Measurements from ENCODE around the gene CNTN4.

The CNTN4 gene

DNA sequence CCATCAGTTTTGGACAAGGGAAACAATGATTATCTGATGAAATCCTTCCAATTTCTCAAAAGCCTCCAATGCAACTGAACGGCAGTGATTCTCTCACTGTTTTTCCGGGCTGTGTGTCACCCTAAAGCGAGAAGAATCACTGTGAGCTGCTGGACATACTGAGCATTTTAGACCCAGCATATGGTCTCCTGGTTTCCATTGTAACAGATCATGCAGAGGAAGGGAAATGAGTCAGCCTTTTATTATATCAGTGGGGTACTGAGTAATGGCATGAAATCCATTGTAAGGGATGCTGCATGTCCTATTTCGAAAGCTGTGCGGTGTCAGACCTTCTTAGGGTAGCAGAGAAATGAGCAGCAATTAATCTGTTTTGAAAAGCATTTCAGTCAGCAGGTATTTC, 724.4 kb downstream of the CNTN4 start:
- Histone ChIP-seq H4K20me1 (ENCODE audit: insufficient read depth, low read length) (no peaks in the 10 kb centered on the region), H3K36me3 (replicated peaks; ENCODE audit: low read depth, low read length) (no peaks in the 10 kb centered on the region), H3K4me1 (ENCODE audit: low read length) (no peaks in the 10 kb centered on the region), H3K27ac (ENCODE audit: low read length) (no peak overlapping the region), H3K79me2 (ENCODE audit: low read length) (no peaks in the 10 kb centered on the region), H3K9me3 (ENCODE audit: insufficient read depth, low read length) (no peaks in the 10 kb centered on the region), H3K27me3 (ENCODE audit: low read depth, low read length) (0 out of 2 replicates have a peak, but pooled peaks cover 3% of the 10 kb centered on the region), H3K4me2 (ENCODE audit: low read length) (no peak overlapping the region), H3K9ac (ENCODE audit: low read length) (no peak overlapping the region), H3K4me3 (ENCODE audit: low read length) (no peak overlapping the region), H2AFZ (ENCODE audit: low read depth, low read length) (no peak overlapping the region)
- TF ChIP-seq, protein P1, sequence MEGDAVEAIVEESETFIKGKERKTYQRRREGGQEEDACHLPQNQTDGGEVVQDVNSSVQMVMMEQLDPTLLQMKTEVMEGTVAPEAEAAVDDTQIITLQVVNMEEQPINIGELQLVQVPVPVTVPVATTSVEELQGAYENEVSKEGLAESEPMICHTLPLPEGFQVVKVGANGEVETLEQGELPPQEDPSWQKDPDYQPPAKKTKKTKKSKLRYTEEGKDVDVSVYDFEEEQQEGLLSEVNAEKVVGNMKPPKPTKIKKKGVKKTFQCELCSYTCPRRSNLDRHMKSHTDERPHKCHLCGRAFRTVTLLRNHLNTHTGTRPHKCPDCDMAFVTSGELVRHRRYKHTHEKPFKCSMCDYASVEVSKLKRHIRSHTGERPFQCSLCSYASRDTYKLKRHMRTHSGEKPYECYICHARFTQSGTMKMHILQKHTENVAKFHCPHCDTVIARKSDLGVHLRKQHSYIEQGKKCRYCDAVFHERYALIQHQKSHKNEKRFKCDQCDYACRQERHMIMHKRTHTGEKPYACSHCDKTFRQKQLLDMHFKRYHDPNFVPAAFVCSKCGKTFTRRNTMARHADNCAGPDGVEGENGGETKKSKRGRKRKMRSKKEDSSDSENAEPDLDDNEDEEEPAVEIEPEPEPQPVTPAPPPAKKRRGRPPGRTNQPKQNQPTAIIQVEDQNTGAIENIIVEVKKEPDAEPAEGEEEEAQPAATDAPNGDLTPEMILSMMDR (IDR thresholded peaks at IDR 0.05; ENCODE audit: low read depth, low read length), result no peak
- TF ChIP-seq EZH2phosphoT487 (IDR thresholded peaks at IDR 0.05; ENCODE audit: low read depth), result no peak

DNA sequence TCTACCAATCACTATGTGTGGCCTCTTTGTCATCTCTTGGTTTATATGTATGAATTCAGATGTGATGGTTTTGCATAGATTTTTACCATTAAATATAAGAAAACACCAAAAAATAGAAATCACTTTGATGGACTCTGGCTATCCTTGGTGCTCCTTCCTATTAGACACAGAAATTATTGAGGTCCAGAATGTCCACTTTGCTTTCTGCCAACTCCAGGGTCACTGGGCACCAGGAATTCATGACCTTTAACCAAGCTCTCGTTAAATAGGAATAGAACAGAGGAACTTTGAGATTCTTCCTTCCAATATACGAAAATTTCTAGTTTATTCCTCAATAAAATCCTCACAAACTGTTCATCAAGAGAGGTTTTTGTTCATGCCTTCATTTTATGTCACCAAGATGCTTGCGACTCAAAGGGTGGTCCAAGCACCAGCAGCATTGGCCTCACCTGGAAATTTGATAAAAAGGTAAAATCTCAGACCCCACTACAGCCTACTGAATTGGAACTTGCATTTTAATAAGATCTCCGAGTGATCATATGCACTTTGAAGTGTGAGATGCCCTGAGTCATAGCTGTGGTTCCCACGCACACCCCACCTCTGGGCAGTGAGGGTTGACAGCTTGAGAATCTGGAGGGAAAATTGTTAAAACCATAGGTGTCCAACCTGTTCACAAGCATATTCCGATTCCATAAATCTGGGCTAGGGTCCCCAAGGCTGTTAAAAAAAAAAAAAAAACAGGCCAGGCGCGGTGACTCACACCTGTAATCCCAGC, 725.0 kb downstream of the CNTN4 start:
- no peaks in the 10 kb centered on the region for H4K20me1 ChIP-seq (ENCODE audit: insufficient read depth, low read length)
- no peak overlapping the region for H3K4me2 ChIP-seq (ENCODE audit: low read length)
- H3K27me3 ChIP-seq (ENCODE audit: low read depth, low read length), result no peaks in the 10 kb centered on the region
- H3K4me3 ChIP-seq (ENCODE audit: low read length), result no peak overlapping the region
- no peaks in the 10 kb centered on the region for H3K36me3 ChIP-seq (replicated peaks; ENCODE audit: low read depth, low read length)
- H3K9ac ChIP-seq (ENCODE audit: low read length), result no peak overlapping the region
- no peak overlapping the region for H2AFZ ChIP-seq (ENCODE audit: low read depth, low read length)
- no peak overlapping the region for H3K27ac ChIP-seq (ENCODE audit: low read length)
- no peaks in the 10 kb centered on the region for H3K4me1 ChIP-seq (ENCODE audit: low read length)
- TF ChIP-seq, protein P1 (IDR thresholded peaks at IDR 0.05; ENCODE audit: low read depth, low read length), result no peak
- no peak for TF ChIP-seq EZH2phosphoT487 (IDR thresholded peaks at IDR 0.05; ENCODE audit: low read depth)
- H3K9me3 ChIP-seq (ENCODE audit: insufficient read depth, low read length), result no peaks in the 10 kb centered on the region
- no peaks in the 10 kb centered on the region for H3K79me2 ChIP-seq (ENCODE audit: low read length)

DNA sequence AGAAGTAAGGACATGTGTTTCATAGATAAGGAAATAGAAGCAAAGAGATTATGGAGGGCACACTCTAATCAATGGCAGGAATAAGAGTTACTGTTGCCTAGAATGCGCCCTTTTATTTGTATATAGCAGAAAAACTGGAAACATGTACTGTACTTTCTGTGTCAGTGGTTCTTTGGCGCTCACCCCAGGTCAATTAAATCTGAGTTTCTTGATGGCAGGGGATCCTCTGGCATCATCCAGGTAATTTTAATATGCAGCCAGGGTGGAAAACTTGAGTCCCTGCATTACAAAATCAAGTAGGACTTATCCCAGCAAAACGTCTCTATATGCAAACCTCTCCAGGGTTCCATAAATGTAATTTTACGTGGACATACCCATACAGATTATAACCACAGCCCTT, 727.4 kb downstream of the CNTN4 start:
- Histone ChIP-seq H3K36me3 (replicated peaks; ENCODE audit: low read depth, low read length) (no peaks in the 10 kb centered on the region), H3K9me3 (ENCODE audit: insufficient read depth, low read length) (no peaks in the 10 kb centered on the region), H3K27ac (ENCODE audit: low read length) (no peak overlapping the region), H3K9ac (ENCODE audit: low read length) (no peak overlapping the region), H4K20me1 (ENCODE audit: insufficient read depth, low read length) (no peaks in the 10 kb centered on the region), H3K4me3 (ENCODE audit: low read length) (no peak overlapping the region), H3K4me1 (ENCODE audit: low read length) (no peaks in the 10 kb centered on the region), H3K4me2 (ENCODE audit: low read length) (no peak overlapping the region), H2AFZ (ENCODE audit: low read depth, low read length) (no peak overlapping the region), H3K27me3 (ENCODE audit: low read depth, low read length) (no peaks in the 10 kb centered on the region), H3K79me2 (ENCODE audit: low read length) (no peaks in the 10 kb centered on the region)
- no peak for TF ChIP-seq EZH2phosphoT487 (IDR thresholded peaks at IDR 0.05; ENCODE audit: low read depth)
- TF ChIP-seq, protein P1 (IDR thresholded peaks at IDR 0.05; ENCODE audit: low read depth, low read length), result no peak

DNA sequence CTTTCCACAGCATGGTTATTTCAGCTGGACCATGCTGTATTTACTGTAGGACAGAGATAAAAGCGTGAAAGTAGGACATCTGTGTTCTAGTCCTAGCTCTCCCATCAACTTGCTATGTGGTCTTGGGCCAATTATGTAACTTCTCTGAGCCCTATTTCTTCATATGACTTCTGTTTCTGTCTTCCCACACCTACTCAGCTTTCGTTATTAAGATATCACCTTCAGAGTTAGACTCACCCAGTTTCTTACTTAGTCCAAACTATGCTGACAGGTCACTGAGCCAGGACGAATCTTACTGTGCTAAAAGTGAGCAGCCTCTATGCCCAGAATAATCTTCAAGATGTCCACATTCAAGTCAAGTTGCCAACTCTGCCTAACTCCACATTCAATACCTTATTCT, 727.8 kb downstream of the CNTN4 start:
- no peak overlapping the region for H2AFZ ChIP-seq (ENCODE audit: low read depth, low read length)
- no peak for TF ChIP-seq EZH2phosphoT487 (IDR thresholded peaks at IDR 0.05; ENCODE audit: low read depth)
- TF ChIP-seq, protein P1 (IDR thresholded peaks at IDR 0.05; ENCODE audit: low read depth, low read length), result no peak
- H3K9me3 ChIP-seq (ENCODE audit: insufficient read depth, low read length), result no peaks in the 10 kb centered on the region

More for the DNA sequence above, 727.8 kb downstream of the CNTN4 start:
- Histone ChIP-seq H3K4me2 (ENCODE audit: low read length) (no peak overlapping the region), H4K20me1 (ENCODE audit: insufficient read depth, low read length) (no peaks in the 10 kb centered on the region), H3K27me3 (ENCODE audit: low read depth, low read length) (no peaks in the 10 kb centered on the region), H3K4me3 (ENCODE audit: low read length) (no peak overlapping the region), H3K36me3 (replicated peaks; ENCODE audit: low read depth, low read length) (no peaks in the 10 kb centered on the region), H3K27ac (ENCODE audit: low read length) (no peak overlapping the region), H3K79me2 (ENCODE audit: low read length) (no peaks in the 10 kb centered on the region), H3K4me1 (ENCODE audit: low read length) (no peaks in the 10 kb centered on the region), H3K9ac (ENCODE audit: low read length) (no peak overlapping the region)

All from OCI-LY3 (cell line).